ENCODE data around the gene SRXN1. TPM values are rescaled to one million over a fixed set of nuclear protein-coding genes. Genes with fewer than 3 reads are reported as not detected.
"Not testable (repeated sequence)": the region's sequence is repeated elsewhere in the genome, so short reads cannot be mapped to it uniquely, and the experiment has no call there.

The SRXN1 gene
- total RNA-seq = 21.2 and 25.7 TPM in 2 replicates

- DNase-seq (ENCODE audit: low read depth in 2 of 2) = peak; percentile 93 to 95
Measured at GRCh38 chr20:653110-653589, at the start of gene SRXN1. Gene SRXN1, minus strand, starts transcription at chr20:653200. Its CDS starts 15 bp downstream, at chr20:653185.

- DNase-seq (ENCODE audit: low read depth in 2 of 2) = no peak
Measured at GRCh38 chr20:701401-702129, 48.6 kb upstream of the SRXN1 start.

- no peak for DNase-seq (ENCODE audit: low read depth in 2 of 2)
Measured at GRCh38 chr20:699811-700338, 46.9 kb upstream of the SRXN1 start.

- no peak for DNase-seq (ENCODE audit: low read depth in 2 of 2)
Measured at GRCh38 chr20:699342-699741, 46.3 kb upstream of the SRXN1 start.

GRCh38 chr20:698276-698675, 45.3 kb upstream of the SRXN1 start:
- DNase-seq (ENCODE audit: low read depth in 2 of 2) = no peak

GRCh38 chr20:697826-698225, 44.8 kb upstream of the SRXN1 start:
- no peak for DNase-seq (ENCODE audit: low read depth in 2 of 2)

- no peak for DNase-seq (ENCODE audit: low read depth in 2 of 2)
Measured at GRCh38 chr20:695165-695866, 42.3 kb upstream of the SRXN1 start.

GRCh38 chr20:694496-694895, 41.5 kb upstream of the SRXN1 start:
- no peak for DNase-seq (ENCODE audit: low read depth in 2 of 2)

- DNase-seq (ENCODE audit: low read depth in 2 of 2) = not testable (repeated sequence)
Measured at GRCh38 chr20:693786-694185, 40.8 kb upstream of the SRXN1 start.

GRCh38 chr20:692044-692443, 39.0 kb upstream of the SRXN1 start:
- no peak for DNase-seq (ENCODE audit: low read depth in 2 of 2)

- DNase-seq (ENCODE audit: low read depth in 2 of 2) = no peak
Measured at GRCh38 chr20:689947-690346, 36.9 kb upstream of the SRXN1 start.

GRCh38 chr20:689348-689747, 36.3 kb upstream of the SRXN1 start:
- DNase-seq (ENCODE audit: low read depth in 2 of 2) = no peak

GRCh38 chr20:688809-689212, 35.8 kb upstream of the SRXN1 start:
- DNase-seq (ENCODE audit: low read depth in 2 of 2) = no peak

GRCh38 chr20:687468-688203, 34.6 kb upstream of the SRXN1 start:
- no peak for DNase-seq (ENCODE audit: low read depth in 2 of 2)

- no peak for DNase-seq (ENCODE audit: low read depth in 2 of 2)
Measured at GRCh38 chr20:684676-685319, 31.8 kb upstream of the SRXN1 start.

- no peak for DNase-seq (ENCODE audit: low read depth in 2 of 2)
Measured at GRCh38 chr20:682123-682522, 29.1 kb upstream of the SRXN1 start.

- DNase-seq (ENCODE audit: low read depth in 2 of 2) = no peak
Measured at GRCh38 chr20:680638-681187, 27.7 kb upstream of the SRXN1 start.

- no peak for DNase-seq (ENCODE audit: low read depth in 2 of 2)
Measured at GRCh38 chr20:677957-678356, 25.0 kb upstream of the SRXN1 start.

- DNase-seq (ENCODE audit: low read depth in 2 of 2) = no peak
Measured at GRCh38 chr20:676967-677366, 24.0 kb upstream of the SRXN1 start.

GRCh38 chr20:676315-676937, 23.4 kb upstream of the SRXN1 start:
- no peak for DNase-seq (ENCODE audit: low read depth in 2 of 2)
